Activated naive CD4-positive, alpha-beta T cell treated with anti-CD3 and anti-CD28 coated beads for 36 hours (primary cell): ENCODE data around the gene TBC1D25. TPM values are rescaled to one million over a fixed set of nuclear protein-coding genes. Genes with fewer than 3 reads are reported as not detected.
"Not testable (repeated sequence)": the region's sequence is repeated elsewhere in the genome, so short reads cannot be mapped to it uniquely, and the experiment has no call there.

Experiments
- CTCF ChIA-PET: fragments of 350-600 bp; sonication (Branson Sonifier 250); formaldehyde crosslinking; loops from one replicate; lab custom pipeline; 2021; ENCODE audit warnings: antibody characterized with exemption; lab: Charles Lee
- DNase-seq: peaks from one replicate; pipeline ENCODE4 v3.0.0-alpha.2; 2020
- H3K27ac Mint-ChIP-seq: one replicate; pipeline ENCODE4 v1.8.0; 2021; ENCODE audit warnings: mild to moderate bottlenecking, mixed read lengths
- H3K27me3 Mint-ChIP-seq: one replicate; pipeline ENCODE4 v1.8.0; 2021; ENCODE audit warnings: low read depth, mixed read lengths
- H3K36me3 Mint-ChIP-seq: one replicate; pipeline ENCODE4 v1.8.0; 2021; ENCODE audit warnings: low read depth, mixed read lengths
- H3K4me1 Mint-ChIP-seq: one replicate; pipeline ENCODE4 v1.8.0; 2021; ENCODE audit warnings: low read depth, mixed read lengths
- H3K4me3 Mint-ChIP-seq: one replicate; pipeline ENCODE4 v1.8.0; 2021; ENCODE audit warnings: mild to moderate bottlenecking, moderate library complexity, mixed read lengths
- H3K9me3 Mint-ChIP-seq: one replicate; pipeline ENCODE4 v1.8.0; 2021; ENCODE audit warnings: mixed read lengths
- intact Hi-C: fragments of 100-400 bp; cut with micrococcal nuclease; formaldehyde crosslinking; loops from one replicate; pipeline ENCODE4 v1.15.1; 2023
- total RNA-seq, 2 experiments: library from RNA; stranded (reverse); gene quantifications; one replicate each; pipeline ENCODE4 v1.2.3, GENCODE V29; 2021

The TBC1D25 gene
- total RNA-seq, 2 experiments from 2014 or later = 10.6 to 11.1 TPM

DNA sequence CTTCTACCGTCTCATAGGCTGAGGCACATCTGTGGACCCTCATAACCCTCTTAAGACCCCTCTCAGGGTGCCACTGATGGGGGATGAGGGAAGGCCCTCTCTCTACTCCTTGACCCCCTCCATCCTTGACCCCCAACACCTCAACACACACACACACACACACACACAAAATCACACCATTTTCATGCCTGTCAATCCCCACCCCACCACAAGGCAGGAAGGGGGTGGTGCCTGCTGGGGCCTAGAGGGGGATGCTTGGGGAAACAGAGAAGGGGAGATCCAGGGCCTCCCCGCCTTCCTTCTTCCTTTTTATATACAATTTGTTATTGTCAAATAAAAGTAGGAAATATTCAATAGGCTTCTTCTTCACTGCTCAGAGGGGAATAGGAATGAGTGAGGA lies 19.1 kb upstream of the TBC1D25 start:
- Mint-ChIP-seq H3K9me3 (no peaks in the 10 kb centered on the region), H3K4me3 (peak overlapping the region; percentile 90), H3K4me1 (peaks cover 23% of the 10 kb centered on the region), H3K27ac (peak overlapping the region; percentile 98), H3K36me3 (peaks cover 4% of the 10 kb centered on the region), H3K27me3 (no peaks in the 10 kb centered on the region)
- peak; percentile 48 for DNase-seq
- CTCF ChIA-PET = no interaction called here
- intact Hi-C loops = no loop called here

DNA sequence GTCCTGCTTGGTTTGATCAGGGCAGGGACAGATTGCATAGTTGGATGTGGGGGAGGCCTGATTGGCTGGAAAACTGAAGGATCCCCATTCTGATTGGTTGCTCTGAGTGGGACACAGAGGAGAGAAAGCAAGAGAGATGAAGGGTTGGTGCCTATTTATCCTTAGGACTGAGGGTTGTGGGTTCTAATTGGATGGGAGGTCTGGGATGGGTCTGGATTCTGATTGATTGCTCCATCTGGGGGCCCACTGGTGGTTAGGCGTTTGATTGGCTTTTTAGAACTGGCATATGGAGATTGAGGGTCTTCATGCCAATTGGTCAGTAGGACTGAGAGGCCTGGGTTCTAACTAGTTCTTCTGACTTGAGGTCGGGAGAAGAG lies 18.6 kb upstream of the TBC1D25 start:
- DNase-seq = peak; percentile 47
- CTCF ChIA-PET = no interaction called here
- Mint-ChIP-seq H3K27ac (peak overlapping the region; percentile 98), H3K27me3 (no peaks in the 10 kb centered on the region), H3K36me3 (peaks cover 4% of the 10 kb centered on the region), H3K9me3 (no peaks in the 10 kb centered on the region), H3K4me3 (peak overlapping the region; percentile 90), H3K4me1 (peaks cover 23% of the 10 kb centered on the region)
- intact Hi-C loops = loop anchor here (1.0 kb wide), 6 partner anchors 13 to 76 kb away; partner anchors contain the start of genes PORCN, RBM3, TBC1D25 and WDR13

DNA sequence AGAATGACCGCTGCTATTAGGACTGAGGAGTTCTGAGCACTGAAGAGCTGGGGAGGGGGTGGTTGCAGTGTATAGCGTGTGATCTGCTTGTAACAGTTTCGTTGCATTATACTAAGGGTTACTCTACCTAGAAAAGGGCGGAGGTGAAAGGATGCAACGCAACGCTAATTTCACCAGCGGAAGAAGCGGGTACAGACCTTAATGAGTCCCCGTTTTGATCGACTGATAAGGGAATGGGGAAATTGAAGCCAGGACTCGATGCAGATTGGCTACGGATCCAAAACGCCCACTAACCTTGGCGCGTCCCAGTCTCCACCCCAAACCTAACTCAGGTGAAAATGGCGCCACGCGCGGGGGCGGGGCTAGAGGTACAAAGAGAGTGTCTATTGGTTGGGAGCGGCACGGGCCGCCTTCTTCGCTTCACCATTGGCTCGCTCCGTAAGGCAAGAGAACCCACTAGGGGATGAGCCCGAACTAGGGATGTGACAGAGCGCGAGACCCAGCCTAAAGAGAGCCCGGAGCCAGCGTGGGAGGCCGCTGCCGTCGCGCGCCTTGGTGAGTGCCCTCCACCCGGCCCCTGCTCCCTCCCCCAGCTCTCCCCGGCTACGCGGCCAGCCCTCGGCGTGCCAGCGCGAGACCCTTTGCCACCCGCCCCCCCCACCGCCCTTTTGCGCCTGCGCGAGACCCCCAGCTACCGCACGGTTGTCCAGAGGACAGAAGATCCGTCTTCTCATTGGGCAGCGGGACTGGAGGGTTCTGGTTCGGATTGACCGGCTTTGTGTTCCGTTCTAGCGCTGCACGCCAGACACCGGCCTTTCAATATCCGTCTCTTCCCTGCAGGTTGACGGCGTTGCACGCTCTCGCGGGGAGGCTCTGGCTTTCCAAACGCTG lies 17.9 kb upstream of the TBC1D25 start, which contains the start of gene EBP:
EBP (plus strand) TSS at position 456 of the 891 bp plus-strand sequence. CDS start 1,964 bp downstream, outside the sequence.
- Mint-ChIP-seq H3K36me3 (peaks cover 6% of the 10 kb centered on the region), H3K27me3 (no peaks in the 10 kb centered on the region), H3K27ac (peak within 1 kb of the TSS; percentile 98), H3K9me3 (no peaks in the 10 kb centered on the region), H3K4me3 (peak within 1 kb of the TSS; percentile 90), H3K4me1 (peaks cover 25% of the 10 kb centered on the region)
- peak; percentile 98 for DNase-seq
- CTCF ChIA-PET = interaction anchor here (1.0 kb wide), 1 partner anchor 48 kb away, joined by 3 read pairs; no protein-coding TSS in a partner anchor
- intact Hi-C loops = loop anchor here (1.0 kb wide), 6 partner anchors 13 to 76 kb away; partner anchors contain the start of genes PORCN, RBM3, TBC1D25 and WDR13

DNA sequence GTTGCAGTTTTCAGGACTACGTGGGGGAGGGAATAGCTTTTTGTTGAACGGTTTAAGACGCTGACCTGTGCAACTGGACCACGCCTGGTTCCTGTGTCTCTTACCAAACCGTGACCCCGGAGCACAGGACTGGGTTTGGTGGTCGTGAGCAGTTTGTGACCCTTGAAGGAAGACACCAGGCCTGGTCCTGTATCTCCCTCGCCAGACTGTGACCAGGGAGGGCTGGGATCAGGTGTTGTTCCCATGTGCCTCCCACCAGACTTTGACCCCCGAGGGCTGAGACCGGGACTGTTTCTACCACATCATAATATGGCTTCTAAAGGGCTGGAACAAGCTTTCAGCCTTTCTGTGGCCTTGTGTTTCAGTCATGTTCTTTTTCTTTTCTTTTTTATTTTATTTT lies 17.2 kb upstream of the TBC1D25 start:
- CTCF ChIA-PET = interaction anchor here (1.0 kb wide), 1 partner anchor 49 kb away, joined by 3 read pairs; no protein-coding TSS in a partner anchor
- Mint-ChIP-seq H3K27me3 (no peaks in the 10 kb centered on the region), H3K36me3 (peaks cover 9% of the 10 kb centered on the region), H3K9me3 (no peaks in the 10 kb centered on the region), H3K27ac (peak overlapping the region; percentile 98), H3K4me3 (peak overlapping the region; percentile 90), H3K4me1 (peaks cover 26% of the 10 kb centered on the region)
- no peak for DNase-seq
- intact Hi-C loops = no loop called here

DNA sequence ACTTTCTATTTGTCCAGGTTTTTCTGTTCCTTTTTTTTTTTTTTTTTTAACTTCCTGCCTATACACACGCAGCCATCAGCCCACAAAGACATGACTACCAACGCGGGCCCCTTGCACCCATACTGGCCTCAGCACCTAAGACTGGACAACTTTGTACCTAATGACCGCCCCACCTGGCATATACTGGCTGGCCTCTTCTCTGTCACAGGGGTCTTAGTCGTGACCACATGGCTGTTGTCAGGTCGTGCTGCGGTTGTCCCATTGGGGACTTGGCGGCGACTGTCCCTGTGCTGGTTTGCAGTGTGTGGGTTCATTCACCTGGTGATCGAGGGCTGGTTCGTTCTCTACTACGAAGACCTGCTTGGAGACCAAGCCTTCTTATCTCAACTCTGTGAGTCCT lies 15.8 kb upstream of the TBC1D25 start:
- no peak for DNase-seq
- H3K4me3 Mint-ChIP-seq = peak overlapping the region; percentile 47
- H3K27me3 Mint-ChIP-seq = no peaks in the 10 kb centered on the region
- peaks cover 14% of the 10 kb centered on the region for H3K36me3 Mint-ChIP-seq
- CTCF ChIA-PET = no interaction called here
- no peak overlapping the region for H3K27ac Mint-ChIP-seq
- H3K9me3 Mint-ChIP-seq = no peaks in the 10 kb centered on the region
- intact Hi-C loops = no loop called here
- peaks cover 26% of the 10 kb centered on the region for H3K4me1 Mint-ChIP-seq

DNA sequence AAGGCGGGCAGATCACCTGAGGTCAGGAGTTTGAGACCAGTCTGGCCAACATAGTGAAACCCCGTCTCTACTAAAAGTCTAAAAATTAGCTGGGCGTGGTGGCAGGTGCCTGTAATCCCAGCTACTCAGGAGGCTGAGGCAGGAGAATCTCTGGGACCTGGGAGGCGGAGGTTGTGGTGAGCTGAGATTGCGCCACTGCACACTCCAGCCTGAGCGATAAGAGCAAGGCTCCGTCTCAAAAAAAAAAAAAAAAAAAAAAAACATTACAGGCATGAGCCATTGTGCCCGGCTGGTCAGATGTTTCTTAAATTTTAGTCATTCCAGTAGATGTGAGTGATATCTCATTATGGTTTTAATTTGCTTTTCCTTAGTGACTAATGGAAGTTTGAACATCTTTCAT lies 13.7 kb upstream of the TBC1D25 start:
- H3K4me3 Mint-ChIP-seq, H3K27ac Mint-ChIP-seq, DNase-seq, intact Hi-C loops, H3K9me3 Mint-ChIP-seq, H3K27me3 Mint-ChIP-seq: not testable (repeated sequence)
- H3K36me3 Mint-ChIP-seq = peaks cover 16% of the 10 kb centered on the region
- CTCF ChIA-PET = interaction anchor here (0.7 kb wide), 1 partner anchor 14 kb away, joined by 3 read pairs; the partner anchor contains the start of gene TBC1D25
- peaks cover 11% of the 10 kb centered on the region for H3K4me1 Mint-ChIP-seq

DNA sequence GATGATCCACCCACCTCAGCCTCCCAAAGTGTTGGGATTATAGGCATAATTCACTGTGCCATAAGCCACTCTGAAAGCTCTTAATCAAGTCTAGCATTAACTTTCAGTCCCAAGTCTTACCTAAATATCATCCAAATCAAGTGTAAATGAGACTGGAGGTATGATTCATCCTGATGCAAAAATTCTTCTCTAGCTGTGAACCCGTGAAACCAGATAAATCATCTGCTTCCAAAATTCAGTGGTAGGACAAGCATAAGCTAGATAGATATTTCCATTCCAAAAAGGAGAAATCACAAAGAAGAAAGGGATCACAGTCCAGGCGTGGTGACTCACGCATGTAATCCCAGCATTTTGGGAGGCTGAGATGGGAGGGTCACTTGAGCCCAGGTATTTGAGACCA lies 8.8 kb upstream of the TBC1D25 start:
- H3K9me3 Mint-ChIP-seq = no peaks in the 10 kb centered on the region
- peaks cover 14% of the 10 kb centered on the region for H3K36me3 Mint-ChIP-seq
- DNase-seq = no peak
- intact Hi-C loops = no loop called here
- no peaks in the 10 kb centered on the region for H3K27me3 Mint-ChIP-seq
- no peak overlapping the region for H3K27ac Mint-ChIP-seq
- CTCF ChIA-PET = no interaction called here
- H3K4me1 Mint-ChIP-seq = peaks cover 11% of the 10 kb centered on the region
- H3K4me3 Mint-ChIP-seq = no peak overlapping the region

DNA sequence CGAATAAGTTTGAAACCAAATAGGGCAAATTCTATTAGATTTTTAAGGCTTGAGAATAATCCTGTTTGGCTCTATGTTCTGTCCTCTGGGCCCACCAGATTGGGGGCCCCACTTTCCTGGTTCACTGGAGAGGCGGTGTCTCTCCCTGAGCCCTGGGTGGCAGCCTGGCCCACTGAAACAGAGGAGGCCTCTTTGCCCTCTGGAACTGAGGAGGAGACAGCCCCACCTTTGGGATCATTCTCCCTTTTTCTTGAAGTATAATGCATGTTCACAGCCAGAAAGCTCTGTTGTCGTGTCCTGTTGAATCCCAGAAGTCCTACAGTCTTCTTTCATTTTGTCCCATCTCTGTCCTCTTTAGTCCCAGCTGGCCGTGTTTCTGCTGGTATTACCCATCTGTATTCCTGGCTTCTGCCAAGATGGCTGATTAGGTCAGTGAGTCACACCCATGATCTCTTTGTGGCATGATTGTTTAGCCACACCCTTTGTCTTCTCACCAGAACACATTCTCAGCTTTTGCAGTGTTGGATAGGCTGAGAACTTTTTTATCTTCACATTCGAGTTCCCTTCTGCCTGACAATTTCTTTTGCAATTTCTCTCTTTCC lies 8.1 kb upstream of the TBC1D25 start:
- no peak for DNase-seq
- H3K27me3 Mint-ChIP-seq = no peaks in the 10 kb centered on the region
- H3K27ac Mint-ChIP-seq = peak overlapping the region; percentile 68
- peaks cover 13% of the 10 kb centered on the region for H3K36me3 Mint-ChIP-seq
- intact Hi-C loops = no loop called here
- no peak overlapping the region for H3K4me3 Mint-ChIP-seq
- H3K4me1 Mint-ChIP-seq = peaks cover 10% of the 10 kb centered on the region
- CTCF ChIA-PET = interaction anchor here (0.6 kb wide), 1 partner anchor 62 kb away, joined by 3 read pairs; no protein-coding TSS in a partner anchor
- H3K9me3 Mint-ChIP-seq = no peaks in the 10 kb centered on the region

DNA sequence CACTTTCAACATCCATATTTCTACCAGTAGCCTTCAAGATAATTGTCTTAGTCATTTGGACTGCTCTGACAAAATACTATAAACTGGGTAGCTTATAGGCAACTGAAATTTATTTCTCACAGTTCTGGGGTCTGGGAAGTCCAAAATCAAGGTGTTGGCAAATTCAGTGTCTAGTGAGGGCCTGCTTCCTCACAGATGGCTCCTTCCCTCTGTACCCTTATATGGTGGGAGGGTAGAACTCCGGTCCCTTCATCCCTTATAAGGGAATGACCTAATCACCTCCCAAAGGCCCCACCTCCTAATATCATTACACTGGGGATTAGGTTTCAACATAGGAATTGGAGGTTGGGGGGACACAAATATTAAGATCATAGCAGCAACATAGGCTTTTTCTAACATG lies 7.4 kb upstream of the TBC1D25 start:
- no peak for DNase-seq
- no peak overlapping the region for H3K4me3 Mint-ChIP-seq
- peak overlapping the region; percentile 68 for H3K27ac Mint-ChIP-seq
- H3K36me3 Mint-ChIP-seq = peaks cover 8% of the 10 kb centered on the region
- no peaks in the 10 kb centered on the region for H3K9me3 Mint-ChIP-seq
- H3K27me3 Mint-ChIP-seq = no peaks in the 10 kb centered on the region
- CTCF ChIA-PET = no interaction called here
- peaks cover 8% of the 10 kb centered on the region for H3K4me1 Mint-ChIP-seq
- intact Hi-C loops = no loop called here

DNA sequence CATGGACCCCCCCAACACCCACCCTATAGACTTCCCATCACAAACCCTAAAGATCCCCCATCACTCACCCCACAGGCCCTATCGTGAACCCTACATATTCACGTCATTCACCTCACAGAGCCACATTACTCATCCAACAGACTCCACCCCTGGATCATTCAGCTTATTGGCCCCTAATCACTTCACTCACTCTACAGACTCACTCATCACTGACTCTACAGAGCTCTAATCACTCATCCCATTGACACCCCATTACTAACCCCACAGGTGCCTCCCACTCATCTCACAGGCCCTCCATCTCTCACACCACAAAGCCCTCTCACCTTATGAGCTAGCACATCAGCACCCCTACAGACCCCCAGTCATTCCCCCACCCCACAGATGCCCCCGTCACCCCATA lies 6.3 kb upstream of the TBC1D25 start:
- Mint-ChIP-seq H3K4me3 (no peak overlapping the region), H3K27ac (no peak overlapping the region), H3K36me3 (peaks cover 8% of the 10 kb centered on the region), H3K4me1 (peaks cover 8% of the 10 kb centered on the region), H3K9me3 (no peaks in the 10 kb centered on the region), H3K27me3 (no peaks in the 10 kb centered on the region)
- DNase-seq = no peak
- CTCF ChIA-PET = no interaction called here
- intact Hi-C loops = no loop called here

DNA sequence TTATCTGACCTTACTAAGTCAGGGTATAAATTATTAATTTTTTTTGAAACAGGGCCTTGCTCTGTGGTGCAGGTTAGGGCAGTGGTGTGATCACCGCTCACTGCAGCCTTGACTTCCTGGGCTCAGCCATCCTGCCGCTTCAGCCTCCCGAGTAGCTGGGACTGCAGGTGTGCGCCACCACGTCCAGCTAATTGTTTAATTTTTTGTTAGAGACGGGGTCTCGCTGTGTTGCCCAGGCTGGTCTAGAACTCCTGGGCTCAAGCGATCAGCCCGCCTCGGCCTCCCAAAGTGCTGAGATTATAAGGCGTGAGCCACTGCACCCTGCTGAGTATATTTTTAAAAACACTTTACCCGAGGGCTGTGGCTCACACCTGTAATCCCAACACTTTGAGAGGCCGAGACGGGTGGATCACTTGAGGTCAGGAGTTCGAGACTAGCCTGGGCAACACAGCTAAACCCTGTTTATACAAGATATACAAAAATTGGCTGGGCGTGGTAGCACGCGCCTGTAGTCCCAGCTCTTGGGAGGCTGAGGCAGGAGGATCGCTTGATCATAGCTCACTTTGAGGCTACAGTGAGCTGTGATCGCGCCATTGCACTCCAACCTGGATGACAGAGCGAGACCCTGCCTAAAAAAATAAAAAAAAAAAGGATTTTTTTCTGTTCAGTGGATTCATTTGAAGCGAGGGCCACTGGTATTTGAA lies 721 bp upstream of the TBC1D25 start:
- H3K4me1 Mint-ChIP-seq = peaks cover 12% of the 10 kb centered on the region
- no peaks in the 10 kb centered on the region for H3K27me3 Mint-ChIP-seq
- peaks cover 10% of the 10 kb centered on the region for H3K36me3 Mint-ChIP-seq
- CTCF ChIA-PET = interaction anchor here (0.6 to 1.6 kb wide), 3 partner anchors 9 to 306 kb away, joined by 4 to 6 read pairs (median 5); no protein-coding TSS in a partner anchor
- H3K9me3 Mint-ChIP-seq = no peaks in the 10 kb centered on the region
- H3K27ac Mint-ChIP-seq = peak overlapping the region; percentile 93
- DNase-seq = peak; percentile 6
- H3K4me3 Mint-ChIP-seq = peak overlapping the region; percentile 88
- intact Hi-C loops = loop anchor here (1.0 to 2.0 kb wide), 6 partner anchors 17 to 263 kb away; partner anchors contain the start of genes EBP, PORCN, RBM3 and WDR13

DNA sequence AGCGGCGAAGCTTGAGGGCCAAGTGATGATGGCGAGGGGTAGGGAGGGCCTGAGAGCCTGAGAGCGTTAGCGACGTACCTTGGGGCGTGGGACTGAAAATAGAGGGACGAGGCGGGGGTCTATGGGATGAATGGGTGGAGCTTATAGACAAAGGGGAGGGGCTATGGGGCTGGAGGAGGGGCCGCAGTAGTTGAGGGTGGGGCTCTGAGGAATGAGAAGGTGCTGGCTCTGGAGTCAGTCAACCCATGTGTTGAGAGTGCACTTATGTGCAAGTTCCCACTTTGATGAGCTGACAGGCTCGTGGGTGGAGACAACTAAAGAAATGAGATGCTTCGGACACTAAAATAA lies 488 bp downstream of the TBC1D25 start:
- H3K27me3 Mint-ChIP-seq = no peaks in the 10 kb centered on the region
- intact Hi-C loops = no loop called here
- CTCF ChIA-PET = interaction anchor here (0.7 to 1.5 kb wide), 3 partner anchors 12 to 65 kb away, joined by 3 to 6 read pairs (median 5); no protein-coding TSS in a partner anchor
- H3K4me3 Mint-ChIP-seq = peak overlapping the region; percentile 88
- DNase-seq = peak; percentile 56
- H3K36me3 Mint-ChIP-seq = peaks cover 12% of the 10 kb centered on the region
- H3K9me3 Mint-ChIP-seq = no peaks in the 10 kb centered on the region
- peaks cover 12% of the 10 kb centered on the region for H3K4me1 Mint-ChIP-seq
- H3K27ac Mint-ChIP-seq = peak overlapping the region; percentile 93
